Measurements from ENCODE around the gene HOXA10.

The HOXA10 gene

GRCh38 chr7:27150568-27151340, 23.4 kb downstream of the HOXA10 start:
- peak in 7 of 10 donors; percentile 28 to 85 (median 52) for DNase-seq
- intact Hi-C loops (cut with DNase I): no loop called here

GRCh38 chr7:27149842-27150567, 24.1 kb downstream of the HOXA10 start:
- peak in 3 of 10 donors; percentile 5 to 55 (median 38) for DNase-seq
- intact Hi-C loops (cut with DNase I): no loop called here

GRCh38 chr7:27148756-27149641, 25.1 kb downstream of the HOXA10 start:
- peak in 2 of 10 donors; percentile 62 to 67 for DNase-seq
- intact Hi-C loops (cut with DNase I): no loop called here

GRCh38 chr7:27148031-27148755, 25.9 kb downstream of the HOXA10 start:
- peak in 4 of 10 donors; percentile 8 to 75 (median 41) for DNase-seq
- intact Hi-C loops (cut with DNase I): no loop called here

GRCh38 chr7:27147199-27148030, 26.7 kb downstream of the HOXA10 start, which contains the start of gene HOXA6:
HOXA6 (minus strand) TSS chr7:27147774; CDS start chr7:27147749, 25 bp downstream.
- intact Hi-C loops (cut with DNase I): no loop called here
- DNase-seq: peak in 5 of 10 donors; percentile 13 to 69 (median 59)

- DNase-seq: peak in 2 of 10 donors; percentile 10 to 42
- intact Hi-C loops (cut with DNase I): no loop called here
Observed at GRCh38 chr7:27146491-27147198, 27.5 kb downstream of the HOXA10 start.

- peak in 2 of 10 donors; percentile 64 to 75 for DNase-seq
- intact Hi-C loops (cut with DNase I): no loop called here
Observed at GRCh38 chr7:27145914-27146412, 28.2 kb downstream of the HOXA10 start.

GRCh38 chr7:27145165-27145913, 28.8 kb downstream of the HOXA10 start:
- DNase-seq: peak in 2 of 10 donors; percentile 10 to 28
- intact Hi-C loops (cut with DNase I): no loop called here

GRCh38 chr7:27144781-27145164, 29.3 kb downstream of the HOXA10 start:
- DNase-seq: peak in 1 of 10 donors; percentile 35
- intact Hi-C loops (cut with DNase I): no loop called here

GRCh38 chr7:27143950-27144780, 30.0 kb downstream of the HOXA10 start:
- peak in 1 of 10 donors; percentile 52 for DNase-seq
- intact Hi-C loops (cut with DNase I): no loop called here

GRCh38 chr7:27143023-27143949, 30.8 kb downstream of the HOXA10 start, which contains the start of gene HOXA5:
HOXA5 (minus strand) TSS chr7:27143681; CDS start chr7:27143607, 74 bp downstream.
- DNase-seq: peak in 1 of 10 donors; percentile 64
- intact Hi-C loops (cut with DNase I): no loop called here

GRCh38 chr7:27142580-27143022, 31.5 kb downstream of the HOXA10 start:
- DNase-seq: peak in 1 of 10 donors; percentile 35
- intact Hi-C loops (cut with DNase I): no loop called here

- peak in 1 of 10 donors; percentile 31 for DNase-seq
- intact Hi-C loops (cut with DNase I): no loop called here
Observed at GRCh38 chr7:27141923-27142579, 32.1 kb downstream of the HOXA10 start.

- intact Hi-C loops (cut with DNase I): no loop called here
- peak in 1 of 10 donors; percentile 4 for DNase-seq
Observed at GRCh38 chr7:27141137-27141922, 32.8 kb downstream of the HOXA10 start.
